A549 treated with CpdA at 1 μM for 4 hours (cell line): ENCODE results near the gene TNP2. TPM values are rescaled to one million over a fixed set of nuclear protein-coding genes. Genes with fewer than 3 reads are reported as not detected.

Experiments
- total RNA-seq: library from RNA; stranded (reverse); fragments of 200-300 nt; extraction: Qiagen RNA extraction; gene quantifications from 5 replicates; pipeline ENCODE4 v1.2.3, GENCODE V29; 2022; ENCODE audit warnings: low read depth

Gene TNP2
- not detected in 5 replicates for total RNA-seq

DNA sequence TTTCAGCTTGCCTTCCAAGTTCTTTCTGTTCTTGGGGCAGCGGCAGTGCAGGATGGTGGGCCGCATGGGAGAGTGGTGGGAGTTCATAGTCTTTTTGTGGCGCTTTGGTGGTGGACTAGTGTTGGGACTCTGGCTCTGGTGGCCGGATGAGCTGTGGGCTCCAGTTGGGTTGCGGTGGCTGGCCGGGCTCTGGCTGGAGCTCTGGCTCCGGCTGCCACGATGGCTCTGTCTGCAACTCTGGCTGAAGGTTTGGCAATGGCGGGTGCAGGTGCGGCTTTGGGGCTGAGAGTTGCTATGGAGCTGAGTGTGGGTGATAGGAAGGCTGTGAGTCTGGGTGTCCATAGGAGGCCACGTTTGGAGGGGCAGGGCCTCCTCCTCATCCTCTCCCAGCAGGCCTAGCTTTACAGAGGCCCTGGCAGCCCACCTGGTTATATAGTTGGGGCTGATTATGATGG, at the start of gene TNP2:
Gene TNP2, minus strand, starts transcription at position 405 of the 455 bp plus-strand sequence. Its CDS starts 63 bp downstream, at position 342.

DNA sequence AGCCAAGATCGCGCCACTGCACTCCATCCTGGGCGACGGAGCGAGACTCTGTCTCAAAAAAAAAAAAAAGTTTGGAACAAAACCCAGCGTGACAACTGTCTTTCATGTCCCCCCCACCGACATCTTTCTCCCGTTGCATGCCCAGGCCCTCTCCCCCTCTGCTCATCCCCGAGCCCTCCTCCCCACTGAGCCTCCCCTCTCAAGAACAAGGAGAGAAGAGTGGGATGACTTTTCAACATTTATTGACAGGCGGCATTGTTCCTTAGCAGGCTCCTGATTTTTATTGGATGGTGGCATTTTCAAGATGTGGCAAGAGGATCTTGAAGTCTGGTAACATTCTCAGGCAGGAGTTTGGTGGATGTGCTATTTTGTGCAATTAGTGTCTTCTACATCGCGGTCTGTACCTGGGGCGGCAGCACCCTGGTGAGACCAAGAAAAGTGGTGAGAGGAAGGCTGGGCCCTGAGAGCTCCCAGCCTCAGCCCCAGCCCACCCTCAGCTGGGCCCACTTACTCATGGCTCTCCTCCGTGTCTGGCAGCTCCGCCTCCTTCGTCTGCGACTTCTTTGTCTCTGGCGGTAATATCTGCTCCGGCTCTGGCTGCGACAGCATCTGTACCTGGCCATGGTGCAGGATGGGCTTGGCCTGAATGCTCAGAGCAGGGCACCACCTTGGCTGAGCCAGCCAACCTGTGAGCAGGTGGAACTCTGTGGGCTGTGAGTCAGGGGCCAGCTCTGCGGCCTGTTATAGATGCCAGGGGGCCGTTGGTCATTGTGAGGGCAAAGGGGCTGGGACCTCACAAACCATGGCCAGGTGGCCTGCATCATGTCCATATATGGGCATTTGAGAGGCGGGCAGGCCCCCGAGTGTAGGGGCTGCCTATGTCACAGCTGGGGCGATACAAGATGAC, 11.7 kb upstream of the TNP2 start, which contains the start of gene PRM1:
Gene PRM1, minus strand, starts transcription at position 715 of the 907 bp plus-strand sequence. Its CDS starts 92 bp downstream, at position 623.

DNA sequence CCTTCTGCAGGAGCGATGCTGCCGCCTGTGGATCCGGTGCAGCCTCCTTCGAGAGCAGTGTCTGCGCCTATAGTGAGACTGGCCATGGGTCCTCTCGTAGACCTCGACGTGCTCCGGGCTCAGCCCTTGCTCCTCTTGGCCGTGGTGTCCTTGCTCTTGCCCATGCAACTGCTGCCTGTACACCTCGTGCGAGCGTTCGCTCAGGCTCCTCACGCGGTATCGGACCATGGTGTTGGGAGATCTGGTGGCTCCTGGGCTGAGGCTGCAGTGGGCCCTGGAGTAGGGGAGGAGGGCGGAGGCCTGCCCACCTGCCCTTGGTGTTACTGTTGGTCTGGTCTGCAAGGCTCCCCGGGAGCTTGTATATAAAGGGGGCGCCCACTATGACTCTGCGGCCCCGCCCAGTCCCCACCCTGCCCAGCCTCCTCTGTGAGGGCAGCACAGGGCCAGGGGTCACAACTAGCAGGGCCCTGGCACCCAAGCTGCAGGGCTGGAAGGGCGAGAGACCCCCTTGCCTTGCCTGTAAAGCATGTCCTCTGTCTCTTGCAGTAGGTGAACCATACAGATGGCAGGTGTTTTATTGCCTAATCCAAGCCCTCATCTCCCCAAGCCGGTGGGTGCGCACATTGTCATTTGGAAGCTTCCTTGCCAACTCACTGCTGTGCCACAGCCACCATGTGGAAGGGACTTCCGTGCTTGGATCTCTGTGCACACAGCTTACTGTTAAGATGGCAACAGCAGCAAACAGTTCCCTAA, 7.2 kb upstream of the TNP2 start, which contains the start of gene PRM2:
Gene PRM2, minus strand, starts transcription at position 338 of the 753 bp plus-strand sequence. Its CDS starts 110 bp downstream, at position 228.

GRCh38 chr16:11272921-11273720, 4.0 kb upstream of the TNP2 start, which contains the start of gene PRM3:
Gene PRM3, minus strand, starts transcription at chr16:11273629. Its CDS starts 34 bp downstream, at chr16:11273595.

GRCh38 chr16:11255737-11256660, 13.1 kb downstream of the TNP2 start, which contains the start of gene SOCS1:
Gene SOCS1, minus strand, starts transcription at chr16:11256204. Its CDS starts 726 bp downstream, at chr16:11255478.

Other genes starting within 250 kb of the TNP2 start
- gene SOCS1, start 13.1 kb downstream of the TNP2 start, total RNA-seq: 0.56 to 1.7 TPM (median 1.5 TPM) in 5 replicates
- not detected in 5 replicates for gene PRM3, start 4.3 kb upstream of the TNP2 start, total RNA-seq
- not detected in 5 replicates for gene PRM2, start 7.2 kb upstream of the TNP2 start, total RNA-seq
- gene PRM1, start 12.0 kb upstream of the TNP2 start, total RNA-seq: not detected in 5 replicates
- gene RMI2, start 76.1 kb upstream of the TNP2 start, total RNA-seq: 26.7 to 35.5 TPM (median 32.2 TPM) in 5 replicates